HG03280 (cell line): ENCODE results near the gene IBA57.

Experiments used
- ATAC-seq: cut with Tn5 transposase; IDR thresholded peaks from one replicate; pipeline ENCODE4 v1.9.1; 2021; ENCODE audit warnings: mild to moderate bottlenecking, moderate library complexity; ENCODE audit not compliant: unreplicated experiment

IBA57 gene

DNA sequence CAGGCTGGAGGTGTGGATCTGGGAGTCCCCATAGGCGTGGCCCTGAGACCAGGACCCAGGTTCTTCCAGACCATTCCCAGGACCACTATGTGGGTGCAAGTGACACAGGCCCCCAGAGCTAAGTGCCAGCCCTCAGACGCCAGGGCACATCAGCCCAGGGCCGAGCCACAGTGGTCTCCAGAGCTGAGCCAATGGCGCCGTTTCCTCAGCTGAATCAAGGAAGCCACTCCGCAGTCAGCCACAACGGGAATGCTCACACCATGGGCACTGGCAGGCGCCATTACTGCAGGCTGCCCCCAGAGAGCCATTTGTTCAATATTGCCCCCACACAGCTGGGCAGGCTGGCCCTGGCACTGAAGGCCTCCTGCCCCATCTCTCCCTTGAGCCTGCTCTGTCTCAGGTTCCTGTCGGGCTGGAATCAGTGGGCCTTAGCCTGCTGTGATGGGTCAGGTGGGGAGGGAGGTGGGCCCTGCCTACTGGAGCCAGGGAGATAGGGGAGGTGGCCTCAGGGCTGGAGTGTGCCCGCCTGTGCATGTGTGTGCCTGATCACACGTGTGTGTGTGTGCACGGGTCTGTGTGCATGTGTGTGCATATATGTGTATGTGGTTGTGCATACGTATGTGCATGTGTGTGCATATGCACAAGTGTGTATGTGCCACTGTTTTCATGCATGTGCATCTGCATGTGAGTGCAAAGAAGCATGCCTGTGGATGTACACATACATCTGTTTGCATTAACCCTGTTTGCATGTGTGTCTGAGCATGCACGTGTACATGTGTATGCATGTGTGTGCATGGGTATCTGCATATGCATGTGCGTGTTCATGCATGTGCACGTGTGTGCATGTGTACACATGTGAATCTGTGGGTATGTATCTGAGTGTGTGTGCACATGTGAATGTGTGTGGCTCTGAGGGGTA lies 9.7 kb upstream of the IBA57 start:
- ATAC-seq, result no peak

DNA sequence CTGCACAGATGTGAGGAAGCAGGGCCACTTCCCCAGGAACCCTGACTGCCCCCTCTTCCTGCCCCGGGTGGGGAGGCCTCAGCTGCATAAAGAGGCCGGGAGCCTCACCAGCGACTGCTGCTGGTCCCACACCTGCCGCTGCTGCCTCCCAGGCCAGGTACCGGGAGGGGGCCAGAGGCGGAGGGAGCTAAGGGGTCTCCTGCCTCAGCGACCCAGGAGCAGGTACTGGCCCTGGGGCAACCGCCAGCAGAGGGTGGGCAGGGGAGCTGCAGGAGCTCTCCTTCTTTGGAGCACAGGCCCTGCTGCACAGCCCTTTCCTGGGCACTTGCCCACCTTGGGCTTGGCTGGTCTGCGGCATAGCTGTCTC lies 9.1 kb upstream of the IBA57 start:
- ATAC-seq, result no peak

DNA sequence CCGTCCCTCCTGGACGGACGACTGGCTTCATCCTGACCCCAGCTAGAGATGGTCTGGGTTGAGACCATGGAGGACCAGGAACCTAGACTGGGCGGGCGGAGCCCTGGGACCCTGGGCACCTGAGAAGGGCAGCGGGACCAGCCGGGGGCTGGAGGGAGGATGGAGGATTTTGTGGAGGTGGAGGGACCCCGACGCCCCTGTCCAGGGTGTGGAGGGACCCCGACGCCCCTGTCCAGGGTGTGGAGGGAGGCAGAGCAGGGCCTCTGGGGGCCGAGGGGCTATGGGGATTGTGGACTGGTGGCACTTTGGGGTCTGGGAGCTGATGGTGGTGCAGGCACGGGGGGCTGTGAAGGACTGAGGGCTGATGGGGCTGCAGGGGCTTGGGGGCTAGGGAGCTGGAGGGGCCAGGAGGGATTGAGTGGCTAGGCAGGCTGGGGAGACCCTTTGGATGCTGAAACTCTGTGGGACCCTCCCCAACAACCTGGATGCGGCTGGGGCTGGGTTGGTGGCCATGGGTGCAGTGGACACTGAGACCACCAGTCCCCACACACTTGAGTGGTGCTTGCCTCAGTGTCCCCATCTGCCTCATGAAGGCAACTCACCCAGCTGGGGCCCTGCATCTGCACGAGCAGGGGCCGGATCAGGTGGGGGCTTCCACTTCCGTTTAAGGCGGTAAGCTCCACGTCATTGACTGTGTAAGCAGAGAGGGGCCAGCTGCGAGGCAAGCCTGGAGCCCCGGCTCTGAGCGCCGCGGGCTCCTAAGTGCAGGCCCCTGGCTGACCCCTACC lies 8.5 kb upstream of the IBA57 start:
- no peak for ATAC-seq

DNA sequence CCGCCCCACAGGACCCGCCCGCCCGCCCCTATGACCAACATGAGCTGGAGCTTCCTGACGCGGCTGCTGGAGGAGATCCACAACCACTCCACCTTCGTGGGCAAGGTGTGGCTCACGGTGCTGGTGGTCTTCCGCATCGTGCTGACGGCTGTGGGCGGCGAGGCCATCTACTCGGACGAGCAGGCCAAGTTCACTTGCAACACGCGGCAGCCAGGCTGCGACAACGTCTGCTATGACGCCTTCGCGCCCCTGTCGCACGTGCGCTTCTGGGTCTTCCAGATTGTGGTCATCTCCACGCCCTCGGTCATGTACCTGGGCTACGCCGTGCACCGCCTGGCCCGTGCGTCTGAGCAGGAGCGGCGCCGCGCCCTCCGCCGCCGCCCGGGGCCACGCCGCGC lies 7.9 kb upstream of the IBA57 start:
- no peak for ATAC-seq

DNA sequence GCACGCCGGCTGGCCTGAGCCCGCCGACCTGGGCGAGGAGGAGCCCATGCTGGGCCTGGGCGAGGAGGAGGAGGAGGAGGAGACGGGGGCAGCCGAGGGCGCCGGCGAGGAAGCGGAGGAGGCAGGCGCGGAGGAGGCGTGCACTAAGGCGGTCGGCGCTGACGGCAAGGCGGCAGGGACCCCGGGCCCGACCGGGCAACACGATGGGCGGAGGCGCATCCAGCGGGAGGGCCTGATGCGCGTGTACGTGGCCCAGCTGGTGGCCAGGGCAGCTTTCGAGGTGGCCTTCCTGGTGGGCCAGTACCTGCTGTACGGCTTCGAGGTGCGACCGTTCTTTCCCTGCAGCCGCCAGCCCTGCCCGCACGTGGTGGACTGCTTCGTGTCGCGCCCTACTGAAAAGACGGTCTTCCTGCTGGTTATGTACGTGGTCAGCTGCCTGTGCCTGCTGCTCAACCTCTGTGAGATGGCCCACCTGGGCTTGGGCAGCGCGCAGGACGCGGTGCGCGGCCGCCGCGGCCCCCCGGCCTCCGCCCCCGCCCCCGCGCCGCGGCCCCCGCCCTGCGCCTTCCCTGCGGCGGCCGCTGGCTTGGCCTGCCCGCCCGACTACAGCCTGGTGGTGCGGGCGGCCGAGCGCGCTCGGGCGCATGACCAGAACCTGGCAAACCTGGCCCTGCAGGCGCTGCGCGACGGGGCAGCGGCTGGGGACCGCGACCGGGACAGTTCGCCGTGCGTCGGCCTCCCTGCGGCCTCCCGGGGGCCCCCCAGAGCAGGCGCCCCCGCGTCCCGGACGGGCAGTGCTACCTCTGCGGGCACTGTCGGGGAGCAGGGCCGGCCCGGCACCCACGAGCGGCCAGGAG lies 7.2 kb upstream of the IBA57 start:
- no peak for ATAC-seq

DNA sequence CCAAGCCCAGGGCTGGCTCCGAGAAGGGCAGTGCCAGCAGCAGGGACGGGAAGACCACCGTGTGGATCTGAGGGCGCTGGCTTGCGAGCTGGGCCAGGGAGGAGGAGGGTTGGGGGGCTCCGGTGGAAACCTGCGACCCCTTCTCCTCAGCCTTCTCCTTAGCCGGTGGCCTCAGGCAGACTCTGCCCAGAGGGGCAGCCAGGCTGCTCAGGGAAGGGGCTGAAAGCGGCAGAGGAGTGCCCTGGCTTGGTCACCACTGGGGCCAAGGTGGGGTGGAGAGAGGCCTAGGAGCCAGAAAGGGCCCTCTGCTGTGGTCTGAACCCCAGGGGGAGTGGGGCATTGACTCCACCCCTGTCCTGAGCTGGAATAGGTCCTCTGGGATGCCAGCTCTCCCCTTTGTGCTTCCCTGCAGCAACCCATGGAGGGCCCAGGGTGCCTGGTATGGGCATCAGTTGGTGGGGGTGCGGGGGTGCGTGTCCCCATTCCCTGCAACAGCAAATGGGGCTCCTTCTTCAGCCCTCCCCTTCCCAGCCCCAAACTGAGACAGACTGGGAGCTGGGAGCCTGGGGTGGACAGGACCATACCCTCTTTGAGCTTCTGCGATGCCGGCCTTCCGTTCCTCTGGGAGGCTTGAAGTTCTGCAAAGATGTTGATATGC lies 6.5 kb upstream of the IBA57 start:
- ATAC-seq, result no peak

DNA sequence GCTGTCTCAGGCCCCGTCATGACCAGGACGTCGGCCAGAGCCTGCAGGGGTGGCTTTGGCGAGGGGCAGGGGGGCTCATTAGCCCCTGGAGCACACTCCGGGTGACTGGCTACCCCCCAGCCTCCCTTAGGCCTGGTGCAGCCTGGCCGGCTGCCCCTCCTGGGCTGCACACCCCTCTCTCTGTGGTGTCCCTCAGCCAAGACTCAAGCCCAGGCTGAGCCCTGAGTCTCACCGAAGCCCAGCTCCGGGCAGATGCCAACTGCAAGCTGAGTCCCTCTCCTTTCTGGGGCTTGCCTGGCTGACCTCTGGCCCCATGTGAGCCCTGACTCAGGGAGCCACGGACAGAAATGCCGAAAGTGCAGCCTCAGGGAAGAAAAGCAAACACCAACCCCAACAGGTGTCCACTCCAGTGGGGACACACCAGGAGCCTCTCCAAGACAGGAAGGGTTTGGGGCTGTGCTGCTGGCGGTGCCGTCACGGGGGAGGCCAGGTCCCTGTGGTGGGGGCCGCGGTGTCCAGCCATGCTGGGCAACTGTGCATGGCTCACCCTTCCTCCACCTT lies 5.3 kb upstream of the IBA57 start:
- no peak for ATAC-seq

DNA sequence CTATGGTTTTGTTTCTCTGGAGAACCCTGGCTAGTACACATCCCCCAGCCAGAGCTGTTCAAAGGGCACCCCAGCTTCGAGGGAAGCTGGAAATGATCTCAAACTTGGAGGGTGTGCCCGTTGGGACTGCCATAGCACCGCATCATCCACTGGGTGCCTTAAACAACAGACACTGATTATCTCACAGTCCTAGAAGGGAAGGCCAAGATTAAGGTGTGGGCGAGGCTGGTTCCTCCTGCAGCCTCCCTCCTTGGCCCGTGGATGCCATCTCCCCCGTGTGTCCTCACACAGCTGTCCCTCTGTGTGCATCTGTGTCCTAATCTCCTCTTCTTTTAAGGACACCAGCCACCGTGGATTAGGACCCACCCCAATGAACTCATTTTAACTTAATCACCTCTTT lies 4.2 kb upstream of the IBA57 start:
- no peak for ATAC-seq

DNA sequence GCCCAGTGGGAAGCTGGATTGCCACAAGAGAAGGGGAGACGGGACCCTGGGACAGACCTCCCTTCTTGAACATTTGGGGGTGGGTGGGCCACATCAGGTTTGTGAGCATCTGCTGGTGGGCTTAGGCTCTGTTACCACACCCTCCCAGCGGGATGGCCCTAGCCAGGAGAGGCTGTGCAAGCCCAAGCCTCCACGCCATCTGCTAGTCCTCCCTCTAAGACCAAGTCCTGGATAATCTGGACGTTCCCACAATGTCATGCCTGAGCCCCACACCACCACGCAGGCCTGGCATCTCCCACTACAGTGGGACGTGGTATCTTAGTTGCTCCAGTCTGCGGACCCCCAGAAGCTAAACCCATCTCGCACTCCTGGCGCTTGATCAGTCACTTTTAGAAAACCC lies 3.7 kb upstream of the IBA57 start:
- ATAC-seq, result no peak

DNA sequence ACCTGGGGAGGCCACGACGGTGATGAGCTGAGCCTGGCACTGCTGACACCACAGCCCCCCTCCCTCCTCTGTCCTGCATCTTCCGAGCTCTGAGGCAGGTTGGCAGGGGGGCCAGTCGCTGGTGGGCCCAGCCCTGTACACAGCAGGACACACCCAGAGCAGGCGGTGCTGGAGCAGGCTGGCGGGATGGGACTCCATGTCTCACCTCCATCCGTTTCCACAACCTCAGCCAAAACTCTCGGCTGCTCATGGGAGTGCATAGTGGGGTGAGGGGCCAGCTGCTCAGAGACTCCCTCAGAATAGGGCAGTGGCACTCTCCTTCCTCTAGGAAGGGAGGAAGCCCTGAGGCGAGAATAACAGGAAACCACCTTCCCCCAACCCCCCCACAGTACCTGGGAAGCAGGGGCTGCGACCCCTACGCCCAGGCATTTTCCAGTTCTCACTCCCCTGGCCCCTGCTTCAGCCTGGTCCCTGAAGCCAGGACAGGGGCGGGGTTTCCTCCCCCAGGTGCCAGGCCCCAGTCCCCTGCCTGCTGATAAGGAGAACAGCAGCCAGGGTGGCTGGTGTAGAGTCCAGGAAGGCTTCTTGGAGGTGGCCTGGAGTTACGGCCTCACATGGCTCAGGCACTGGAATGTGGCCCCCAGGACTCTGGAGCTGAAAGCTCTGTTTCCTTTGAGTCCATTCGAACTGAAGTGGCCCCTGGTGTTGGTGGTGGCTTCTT lies 3.2 kb upstream of the IBA57 start:
- no peak for ATAC-seq

DNA sequence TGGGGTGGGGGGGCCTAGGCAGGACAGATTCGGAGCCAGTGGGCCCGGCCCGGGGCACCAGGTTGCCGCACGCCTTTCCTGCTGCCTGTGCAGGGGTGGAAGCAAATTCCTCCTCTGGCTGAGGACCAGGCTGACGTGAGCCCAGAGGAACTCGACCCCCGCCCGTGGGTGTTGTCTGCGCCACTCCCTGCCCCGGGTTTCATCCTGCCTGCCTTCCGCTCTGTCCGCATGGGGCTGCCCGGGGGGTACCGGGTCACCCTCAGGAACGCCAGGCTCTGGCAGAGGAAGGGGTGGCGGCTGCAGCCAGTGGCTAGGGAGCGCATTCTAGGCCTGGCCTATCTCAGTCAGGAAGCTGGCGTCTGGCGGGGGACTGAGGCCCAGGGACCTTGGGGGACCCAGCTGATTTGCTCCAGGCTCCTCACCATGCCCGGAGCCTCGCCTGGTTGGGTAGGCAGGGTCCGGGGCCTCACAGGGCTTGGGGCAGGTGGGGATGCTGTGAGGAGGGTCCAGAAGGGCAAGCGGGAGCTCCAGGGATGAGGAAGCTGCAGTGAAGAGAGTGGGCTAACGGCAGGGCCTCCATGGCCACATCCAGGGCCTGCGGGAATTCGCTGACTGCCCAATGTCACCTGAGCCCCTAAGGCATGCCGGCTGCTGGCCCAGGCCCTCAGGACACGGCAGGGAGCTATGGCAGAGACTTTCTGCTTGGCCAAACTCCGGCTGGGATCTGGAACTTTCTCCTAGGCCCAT lies 2.4 kb upstream of the IBA57 start:
- ATAC-seq, result no peak

DNA sequence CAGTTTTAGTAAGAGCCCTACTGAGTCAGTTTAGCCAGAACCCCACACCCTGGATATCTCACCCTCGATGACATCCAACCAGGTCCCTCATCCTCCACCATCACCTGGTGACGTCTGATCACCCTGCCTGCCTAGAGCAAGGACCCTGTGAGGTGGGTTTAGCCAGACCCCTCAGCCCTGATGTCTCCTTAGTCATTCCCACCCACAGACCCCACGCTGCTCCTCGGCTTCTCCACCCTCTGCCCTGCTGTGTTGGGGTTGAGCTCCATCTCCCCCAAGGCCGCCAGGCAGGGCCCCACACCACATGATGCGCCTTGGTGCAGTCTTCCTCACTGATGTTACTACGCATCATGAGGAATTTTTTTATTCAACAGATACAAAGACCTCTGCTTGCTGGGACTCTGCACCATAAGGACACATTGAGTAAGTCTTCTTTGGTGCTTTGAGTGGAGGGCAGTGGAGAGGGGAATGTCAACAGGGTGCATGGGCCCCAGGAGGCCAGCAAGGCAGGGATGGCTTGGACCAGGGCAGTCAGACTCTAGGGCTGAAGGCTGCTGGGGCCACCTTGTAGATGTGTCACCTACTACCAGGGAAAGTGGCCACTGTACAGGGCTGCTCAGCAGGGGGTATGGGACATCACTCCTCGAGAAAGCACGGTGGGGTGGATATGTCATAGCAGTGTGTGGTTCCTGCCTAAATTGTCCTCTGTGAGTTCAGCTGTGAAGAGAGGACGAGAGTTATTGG lies 1.7 kb upstream of the IBA57 start:
- ATAC-seq, result no peak

DNA sequence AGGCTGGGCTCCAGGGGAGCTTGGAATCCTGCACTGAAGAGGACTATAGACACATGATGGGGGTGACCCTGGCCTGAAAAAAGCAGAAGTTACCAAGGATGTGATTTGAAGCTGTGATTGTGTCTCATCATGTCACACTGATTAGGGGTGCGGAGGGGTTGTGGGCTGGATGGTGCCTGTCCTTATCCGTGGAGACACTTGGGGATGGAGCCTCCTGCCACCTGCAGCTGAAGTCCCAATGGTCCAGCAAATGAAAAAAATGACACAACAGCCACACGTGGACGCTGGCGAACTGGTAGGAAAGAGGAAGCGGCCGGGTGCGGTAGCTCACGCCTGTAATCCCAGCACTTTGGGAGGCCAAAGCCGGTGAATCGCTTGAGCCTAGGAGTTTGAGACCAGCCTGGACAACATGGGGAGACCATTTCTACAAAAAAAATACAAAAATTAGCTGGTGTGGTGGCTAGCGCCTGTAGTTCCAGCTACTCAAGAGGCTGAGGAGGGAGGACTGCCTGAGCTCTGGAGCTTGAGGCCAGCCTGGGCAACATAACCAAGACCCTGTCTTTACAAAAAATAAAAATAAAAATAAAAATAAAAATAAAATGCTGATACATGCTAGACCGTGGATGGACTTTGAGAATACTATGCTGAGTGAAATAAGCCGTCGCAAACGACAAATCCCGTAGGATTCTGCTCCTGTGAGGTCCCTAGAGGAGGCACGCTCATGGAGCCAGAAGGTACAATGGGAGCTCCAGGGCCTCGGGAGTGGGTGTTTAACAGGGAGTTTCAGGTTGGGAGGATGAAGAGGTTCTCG lies 838 bp upstream of the IBA57 start:
- peak; percentile 0 for ATAC-seq

DNA sequence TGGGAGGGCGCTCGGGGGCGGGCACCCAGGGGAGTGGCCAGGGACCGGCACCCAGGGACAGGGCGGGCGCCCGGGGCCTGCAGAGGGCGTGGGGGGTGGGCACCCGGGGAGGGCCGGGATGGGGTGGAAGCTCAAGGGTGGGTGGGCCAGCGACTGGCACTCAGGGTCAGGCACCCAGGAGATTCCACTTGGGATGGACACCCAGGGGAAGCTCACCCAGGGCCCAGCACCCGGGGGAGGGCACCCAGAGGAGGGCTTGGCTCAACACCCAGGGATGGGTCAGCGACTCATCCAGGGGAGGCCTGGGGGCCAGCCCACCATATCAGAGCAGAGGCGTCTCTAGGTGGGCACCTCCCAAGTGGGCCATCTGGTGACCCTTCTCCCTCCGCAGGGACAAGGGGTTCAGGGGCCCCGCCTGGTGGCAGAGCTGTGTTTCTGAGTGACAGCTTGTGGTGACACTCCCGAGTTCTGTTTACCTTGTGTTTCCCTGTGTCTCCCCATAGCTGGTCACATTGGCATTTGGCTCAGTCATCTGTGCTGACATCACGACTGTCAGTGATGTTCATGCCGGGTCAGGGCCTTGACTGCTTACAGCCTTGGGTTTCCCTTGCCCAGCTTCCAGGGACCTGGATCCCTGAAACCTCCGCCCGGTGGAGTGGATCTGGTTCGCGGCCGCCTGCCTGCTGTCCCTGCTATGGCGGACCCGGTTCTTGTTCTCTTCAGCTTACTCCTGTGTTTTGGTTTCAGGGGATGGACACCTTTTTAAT lies 749 bp downstream of the IBA57 start:
- ATAC-seq, result peak; percentile 7

DNA sequence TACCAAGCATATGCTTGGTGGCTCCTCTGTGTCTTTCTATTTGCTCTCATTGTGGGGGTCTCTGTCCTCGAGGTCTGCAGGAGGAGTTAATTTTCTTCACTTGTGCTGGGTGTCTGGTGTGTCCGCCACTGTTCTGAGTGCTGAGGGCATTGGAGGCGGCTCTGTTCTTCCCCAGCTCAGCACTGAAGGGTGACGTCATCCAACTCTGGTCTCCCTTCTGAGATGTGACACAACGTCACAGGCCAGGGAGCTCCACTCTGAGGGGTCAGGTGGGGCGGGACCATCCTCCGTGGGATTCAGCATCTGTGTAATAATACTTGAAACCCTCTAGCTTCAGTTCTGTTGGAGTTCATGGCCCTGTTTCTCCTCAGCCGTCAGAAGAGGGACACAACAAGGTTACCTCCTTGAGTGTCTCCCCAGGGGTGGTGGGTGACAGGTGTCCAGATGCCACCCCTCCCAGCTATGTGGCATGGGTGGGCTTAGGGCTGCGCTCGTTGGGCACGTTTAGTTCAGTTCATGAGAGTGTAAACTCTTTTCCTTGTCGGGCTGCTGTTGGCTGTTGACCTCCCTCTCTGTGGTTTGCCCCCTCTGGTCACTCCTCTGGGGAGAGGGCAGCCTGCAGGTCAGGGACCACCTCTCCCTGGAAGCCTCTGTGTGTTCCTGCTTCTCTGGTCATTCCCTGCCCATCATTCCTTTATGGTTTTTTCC lies 3.1 kb downstream of the IBA57 start:
- no peak for ATAC-seq

DNA sequence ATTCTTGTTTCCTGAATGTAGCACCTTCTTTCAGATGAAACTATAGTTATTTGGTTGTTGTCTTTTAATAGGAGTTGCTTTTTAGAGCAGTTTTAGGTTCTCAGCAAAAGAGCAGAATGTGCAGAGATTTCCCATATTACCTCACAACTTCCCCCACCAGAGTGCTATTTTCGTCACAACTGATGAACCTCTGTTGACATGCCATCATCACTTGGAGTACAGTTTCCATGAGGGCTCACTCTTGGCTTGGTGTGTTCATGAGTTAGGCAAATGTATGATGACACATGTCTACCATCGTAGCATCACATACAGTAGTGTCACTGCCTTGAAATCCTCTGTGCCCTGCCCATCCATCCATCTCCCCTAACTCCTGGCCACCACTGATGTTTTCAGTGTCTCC lies 3.7 kb downstream of the IBA57 start:
- ATAC-seq, result no peak
